HepG2 (cell line): ENCODE data around the gene TF.

ENCODE experiments used
- ARNT ChIP-seq: fragments of 450-650 bp; IDR thresholded peaks from 2 replicates; pipeline ENCODE4 v1.6.1; 2017
- ESRRA ChIP-seq: sonication (generic); formaldehyde crosslinking; IDR thresholded peaks from 2 replicates; pipeline ENCODE4 v1.5.1; 2020; ENCODE audit warnings: mild to moderate bottlenecking, low read depth, missing genetic modification reagents
- SUZ12 ChIP-seq: fragments of 150-350 bp; IDR thresholded peaks from 2 replicates; pipeline ENCODE4 v1.6.1; 2014; ENCODE audit warnings: low read depth, low read length
- ZBTB20 ChIP-seq: sonication (generic); formaldehyde crosslinking; IDR thresholded peaks from 2 replicates; pipeline ENCODE4 v1.8.1; 2023; ENCODE audit warnings: missing genetic modification reagents, low read depth, mild to moderate bottlenecking, borderline replicate concordance
- ZFP36 ChIP-seq: fragments of 150-350 bp; IDR thresholded peaks from 2 replicates; pipeline ENCODE4 v1.6.1; 2018; ENCODE audit warnings: borderline replicate concordance, low read length, low read depth; ENCODE audit not compliant: partially characterized antibody
- TF ChIP-seq, protein P1 (sequence below): IDR thresholded peaks from 2 replicates; pipeline ENCODE4 v1.6.1; 2012; ENCODE audit warnings: inconsistent platforms

DNA sequence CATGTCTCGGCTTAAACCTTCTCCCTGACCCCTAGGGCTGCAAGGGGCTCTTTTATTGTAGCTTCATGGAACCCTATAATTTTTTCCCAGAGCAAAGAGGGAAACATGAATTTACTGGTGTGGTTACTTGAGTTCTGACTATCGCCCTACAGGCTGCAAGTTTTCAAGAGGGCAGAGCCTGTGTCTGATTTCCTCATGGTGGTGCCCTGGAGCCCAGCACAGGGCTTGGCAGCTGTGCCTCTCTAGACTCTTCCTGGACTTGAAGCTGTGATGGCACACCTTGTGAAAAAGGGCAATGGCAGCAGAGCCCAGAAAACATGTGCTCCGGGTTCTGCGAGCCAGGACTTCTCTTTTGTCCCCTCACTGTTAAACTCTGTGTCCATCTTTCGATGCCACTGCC lies 34.2 kb upstream of the TF start:
- TF ChIP-seq SUZ12 (no peak), ZBTB20 (CRISPR knock-in tag) (no peak), ZFP36 (no peak), ESRRA (CRISPR knock-in tag) (no peak), ARNT (no peak)
- TF ChIP-seq, protein P1, sequence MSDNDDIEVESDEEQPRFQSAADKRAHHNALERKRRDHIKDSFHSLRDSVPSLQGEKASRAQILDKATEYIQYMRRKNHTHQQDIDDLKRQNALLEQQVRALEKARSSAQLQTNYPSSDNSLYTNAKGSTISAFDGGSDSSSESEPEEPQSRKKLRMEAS = no peak
